T-helper 2 cell treated with Interferon-gamma antibody and Interleukin-4, amounts not matched to agents 5 μg/mL and 100 μg/mL, for 36 hours (primary cell): ENCODE measurements around the gene GPR137.
"Not testable (repeated sequence)": the region's sequence is repeated elsewhere in the genome, so short reads cannot be mapped to it uniquely, and the experiment has no call there.

Experiments used
- DNase-seq: peaks from one replicate; pipeline ENCODE4 v3.0.0; 2021; ENCODE audit warnings: low spot score
- H3K27ac Mint-ChIP-seq: one replicate; pipeline ENCODE4 v1.8.0; 2021; ENCODE audit warnings: mild to moderate bottlenecking, mixed read lengths
- H3K27me3 Mint-ChIP-seq: one replicate; pipeline ENCODE4 v1.8.0; 2021; ENCODE audit warnings: low read depth, mixed read lengths
- H3K36me3 Mint-ChIP-seq: one replicate; pipeline ENCODE4 v1.8.0; 2021; ENCODE audit warnings: low read depth, mixed read lengths
- H3K4me1 Mint-ChIP-seq: one replicate; pipeline ENCODE4 v1.8.0; 2021; ENCODE audit warnings: low read depth, mixed read lengths
- H3K4me3 Mint-ChIP-seq: one replicate; pipeline ENCODE4 v1.8.0; 2022; ENCODE audit warnings: mild to moderate bottlenecking, moderate library complexity, mixed read lengths
- H3K9me3 Mint-ChIP-seq: one replicate; pipeline ENCODE4 v1.8.0; 2021; ENCODE audit warnings: mixed read lengths

The GPR137 gene

DNA sequence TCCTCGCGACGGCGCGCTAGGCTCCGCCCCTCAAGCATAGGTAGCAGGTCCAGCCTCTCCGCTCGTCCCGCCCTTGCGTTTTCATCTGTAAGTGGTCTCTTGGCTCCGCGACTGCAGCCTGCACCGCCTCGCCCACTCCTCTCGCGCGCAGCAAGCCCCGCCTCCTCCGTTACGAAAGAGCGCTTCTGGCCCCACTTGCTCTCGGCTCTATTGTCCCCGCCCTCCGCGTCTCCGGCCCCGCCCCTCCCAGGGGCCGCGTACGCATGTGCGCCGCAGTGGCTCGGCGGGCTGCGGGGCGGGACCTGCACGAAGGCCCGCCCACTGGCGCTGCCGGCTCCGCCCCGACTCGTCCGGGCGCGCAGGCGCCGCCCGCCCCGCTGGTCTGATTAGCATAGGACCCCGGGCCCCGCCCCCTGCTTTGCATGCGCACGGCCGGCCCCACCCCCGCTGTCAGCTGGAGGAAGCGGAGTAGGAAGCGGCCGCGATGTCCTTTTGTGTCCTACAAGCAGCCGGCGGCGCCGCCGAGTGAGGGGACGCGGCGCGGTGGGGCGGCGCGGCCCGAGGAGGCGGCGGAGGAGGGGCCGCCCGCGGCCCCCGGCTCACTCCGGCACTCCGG is 19.5 kb downstream of the GPR137 start, which contains the start of gene ESRRA:
ESRRA (plus strand) TSS at position 450 of the 616 bp plus-strand sequence. CDS start 1,656 bp downstream, outside the sequence.
- H3K4me1 Mint-ChIP-seq, result peaks cover 22% of the 10 kb centered on the region
- peak; percentile 100 for DNase-seq
- H3K36me3 Mint-ChIP-seq, result peaks cover 11% of the 10 kb centered on the region
- H3K9me3 Mint-ChIP-seq, result no peaks in the 10 kb centered on the region
- peak within 1 kb of the TSS; percentile 98 for H3K4me3 Mint-ChIP-seq
- H3K27ac Mint-ChIP-seq, result peak within 1 kb of the TSS; percentile 94
- H3K27me3 Mint-ChIP-seq, result peaks cover 13% of the 10 kb centered on the region

DNA sequence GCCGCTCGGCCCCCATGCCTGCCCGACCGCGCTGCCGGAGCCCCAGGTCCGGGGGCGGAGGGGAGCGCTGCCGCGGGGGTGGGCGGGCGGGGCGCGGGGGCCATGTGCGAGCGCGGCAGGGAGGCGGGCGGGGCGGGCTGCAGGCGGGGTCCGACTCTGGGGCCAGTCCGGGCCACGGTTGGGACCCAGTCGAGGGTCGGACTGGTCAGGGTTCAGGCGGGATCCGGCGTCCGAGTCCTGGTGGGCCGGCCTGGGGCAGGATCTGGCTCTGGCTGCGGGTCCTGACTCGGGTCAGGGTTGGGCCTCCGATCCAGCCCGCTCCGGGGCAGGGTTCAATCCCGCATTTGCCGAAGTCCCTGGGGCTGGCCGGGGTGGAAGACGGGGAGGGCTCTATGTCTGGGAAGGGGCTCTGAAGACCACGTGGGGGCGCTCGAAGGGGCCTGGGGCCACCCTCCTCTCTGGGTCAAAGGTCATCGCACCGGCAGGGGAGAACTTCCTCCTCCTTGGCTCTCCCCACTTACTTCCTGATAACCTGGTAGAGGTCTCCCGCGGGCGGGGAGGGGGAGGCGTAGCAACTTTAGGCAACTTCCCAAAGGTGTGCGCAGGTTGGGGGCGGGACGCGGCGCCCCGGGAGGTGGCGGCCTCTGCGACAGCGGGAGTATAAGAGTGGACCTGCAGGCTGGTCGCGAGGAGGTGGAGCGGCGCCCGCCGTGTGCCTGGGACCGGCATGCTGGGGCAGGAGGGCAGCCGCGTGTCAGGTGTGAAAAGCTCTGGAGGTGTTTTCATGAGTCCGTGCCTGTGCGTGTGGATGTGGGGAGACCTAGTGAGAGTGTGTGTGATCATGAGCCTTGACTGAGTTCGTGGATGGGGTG is 20.3 kb downstream of the GPR137 start:
- peak; percentile 72 for DNase-seq
- H3K27ac Mint-ChIP-seq, result peak overlapping the region; percentile 87
- H3K4me1 Mint-ChIP-seq, result peaks cover 19% of the 10 kb centered on the region
- H3K36me3 Mint-ChIP-seq, result peaks cover 11% of the 10 kb centered on the region
- peaks cover 5% of the 10 kb centered on the region for H3K27me3 Mint-ChIP-seq
- no peaks in the 10 kb centered on the region for H3K9me3 Mint-ChIP-seq
- peak overlapping the region; percentile 98 for H3K4me3 Mint-ChIP-seq

DNA sequence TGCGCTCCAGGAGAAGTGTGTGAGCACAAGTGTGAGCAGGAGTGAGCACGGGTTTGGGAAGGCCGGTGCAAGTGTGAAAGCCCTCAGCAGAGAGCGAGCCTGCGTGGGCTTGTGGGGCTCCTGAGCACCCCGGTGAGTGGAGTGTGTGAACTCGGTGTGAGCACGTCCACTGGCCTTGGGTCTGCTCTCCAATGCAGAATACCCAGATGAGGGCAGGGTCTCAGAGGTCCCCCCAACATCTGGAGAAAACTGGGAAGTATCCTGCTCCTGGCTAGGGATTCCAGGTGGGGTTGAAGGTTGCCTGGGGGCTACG is 20.9 kb downstream of the GPR137 start:
- H3K9me3 Mint-ChIP-seq, result no peaks in the 10 kb centered on the region
- peak overlapping the region; percentile 87 for H3K27ac Mint-ChIP-seq
- DNase-seq, result no peak
- H3K36me3 Mint-ChIP-seq, result peaks cover 11% of the 10 kb centered on the region
- peaks cover 4% of the 10 kb centered on the region for H3K27me3 Mint-ChIP-seq
- peak overlapping the region; percentile 98 for H3K4me3 Mint-ChIP-seq
- peaks cover 22% of the 10 kb centered on the region for H3K4me1 Mint-ChIP-seq

DNA sequence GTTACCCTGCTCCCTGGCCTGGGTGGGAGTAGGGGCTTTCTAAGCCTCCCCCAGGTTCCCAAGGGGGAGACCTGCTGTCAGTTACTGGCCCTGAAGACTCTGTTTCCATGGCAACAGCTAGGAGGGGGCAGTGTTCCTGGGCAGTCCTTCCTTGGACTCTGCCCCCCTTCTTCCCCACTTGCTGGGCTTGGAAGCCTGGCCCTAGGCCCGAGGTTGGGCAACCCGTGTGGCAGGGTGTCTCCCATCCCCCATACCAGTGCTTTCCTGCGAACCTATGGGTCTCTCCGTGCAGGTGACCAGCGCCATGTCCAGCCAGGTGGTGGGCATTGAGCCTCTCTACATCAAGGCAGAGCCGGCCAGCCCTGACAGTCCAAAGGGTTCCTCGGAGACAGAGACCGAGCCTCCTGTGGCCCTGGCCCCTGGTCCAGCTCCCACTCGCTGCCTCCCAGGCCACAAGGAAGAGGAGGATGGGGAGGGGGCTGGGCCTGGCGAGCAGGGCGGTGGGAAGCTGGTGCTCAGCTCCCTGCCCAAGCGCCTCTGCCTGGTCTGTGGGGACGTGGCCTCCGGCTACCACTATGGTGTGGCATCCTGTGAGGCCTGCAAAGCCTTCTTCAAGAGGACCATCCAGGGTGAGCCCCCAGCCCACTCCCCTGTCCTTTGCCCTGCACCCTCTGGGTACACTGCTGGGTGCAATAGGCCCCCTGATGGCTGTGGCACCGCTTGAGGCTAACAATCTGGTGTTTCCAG is 21.4 kb downstream of the GPR137 start:
- peaks cover 22% of the 10 kb centered on the region for H3K4me1 Mint-ChIP-seq
- H3K27ac Mint-ChIP-seq, result no peak overlapping the region
- H3K9me3 Mint-ChIP-seq, result no peaks in the 10 kb centered on the region

DNA sequence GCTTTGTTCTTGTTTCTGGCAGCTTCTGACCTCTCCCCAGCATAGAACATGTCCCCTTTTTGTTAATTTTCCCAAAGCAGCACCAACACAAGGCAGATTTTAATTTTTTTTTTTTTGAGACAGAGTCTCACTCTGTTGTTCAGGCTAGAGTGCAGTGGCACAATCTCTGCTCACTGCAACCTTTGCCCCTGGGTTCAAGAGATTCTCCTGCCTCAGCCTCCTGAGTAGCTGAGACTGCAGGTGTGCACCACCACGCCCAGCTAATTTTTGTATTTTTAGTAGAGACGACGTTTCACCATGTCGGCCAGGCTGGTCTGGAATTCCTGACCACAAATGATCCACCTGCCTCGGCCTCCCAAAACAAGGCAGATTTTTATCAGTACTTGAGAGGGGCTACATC is 22.1 kb downstream of the GPR137 start:
- H3K27me3 Mint-ChIP-seq, DNase-seq, H3K9me3 Mint-ChIP-seq: not testable (repeated sequence)
- Mint-ChIP-seq H3K27ac (peak overlapping the region; percentile 47), H3K4me3 (peak overlapping the region; percentile 43), H3K36me3 (peaks cover 14% of the 10 kb centered on the region), H3K4me1 (peaks cover 25% of the 10 kb centered on the region)

More for the DNA sequence above, 21.4 kb downstream of the GPR137 start:
- no peak for DNase-seq
- peaks cover 11% of the 10 kb centered on the region for H3K36me3 Mint-ChIP-seq
- no peaks in the 10 kb centered on the region for H3K27me3 Mint-ChIP-seq
- peak overlapping the region; percentile 98 for H3K4me3 Mint-ChIP-seq

DNA sequence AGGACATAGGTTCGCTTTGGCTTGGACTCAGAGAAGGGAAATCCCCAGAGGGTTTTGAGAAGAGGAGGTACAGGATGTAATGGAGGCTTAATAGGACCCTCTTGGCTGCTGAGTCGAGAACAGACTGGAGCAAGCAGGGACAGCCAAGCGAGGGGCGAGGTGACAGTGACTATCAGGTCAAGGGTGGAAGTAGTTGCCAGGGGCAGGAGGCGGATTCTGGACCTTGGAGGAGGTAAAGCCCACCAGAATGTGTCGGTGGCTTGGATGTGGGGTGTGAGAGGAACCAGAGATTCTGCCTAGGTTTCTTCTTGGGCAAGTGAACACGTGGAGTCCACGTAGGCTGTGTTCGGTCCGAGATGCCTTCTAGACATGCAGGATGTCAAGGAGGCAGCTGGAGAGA is 27.3 kb downstream of the GPR137 start:
- peaks cover 19% of the 10 kb centered on the region for H3K4me1 Mint-ChIP-seq
- H3K4me3 Mint-ChIP-seq, result no peak overlapping the region
- H3K9me3 Mint-ChIP-seq, result no peaks in the 10 kb centered on the region
- DNase-seq, result no peak
- H3K36me3 Mint-ChIP-seq, result peaks cover 32% of the 10 kb centered on the region
- H3K27ac Mint-ChIP-seq, result peak overlapping the region; percentile 37
- no peaks in the 10 kb centered on the region for H3K27me3 Mint-ChIP-seq

DNA sequence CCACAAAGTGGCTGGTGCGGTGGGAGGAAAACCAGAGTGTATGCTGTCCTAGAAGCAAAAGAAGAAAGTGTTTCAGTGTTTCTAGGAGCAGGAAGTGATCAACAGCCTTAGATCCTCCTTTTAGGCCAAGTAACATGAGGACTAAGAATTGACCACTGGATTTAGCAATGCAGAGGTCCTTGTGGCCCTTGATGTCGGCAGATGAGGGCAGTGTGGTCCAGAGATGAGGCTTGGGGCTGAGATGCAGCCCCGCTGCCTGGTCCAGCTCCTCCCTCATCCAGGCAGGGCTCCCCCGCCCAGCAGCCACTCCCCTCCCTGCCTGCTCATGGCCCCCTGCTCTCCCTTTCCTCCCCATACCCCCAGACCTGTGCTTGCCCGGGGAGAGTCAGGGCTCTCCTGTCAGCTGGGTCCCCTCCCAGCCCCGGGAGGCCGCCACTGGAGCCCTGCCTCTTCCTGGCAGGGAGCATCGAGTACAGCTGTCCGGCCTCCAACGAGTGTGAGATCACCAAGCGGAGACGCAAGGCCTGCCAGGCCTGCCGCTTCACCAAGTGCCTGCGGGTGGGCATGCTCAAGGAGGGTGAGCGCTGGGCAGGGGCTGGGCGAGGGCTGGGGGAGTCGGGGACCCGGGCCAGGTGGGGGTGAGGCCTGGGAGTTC is 28.0 kb downstream of the GPR137 start:
- Mint-ChIP-seq H3K27ac (peak overlapping the region; percentile 33), H3K36me3 (peaks cover 32% of the 10 kb centered on the region), H3K4me3 (no peak overlapping the region), H3K4me1 (peaks cover 19% of the 10 kb centered on the region), H3K27me3 (no peaks in the 10 kb centered on the region), H3K9me3 (no peaks in the 10 kb centered on the region)
- DNase-seq, result no peak

- no peak for DNase-seq
- H3K4me3 Mint-ChIP-seq, result no peak overlapping the region
- H3K27ac Mint-ChIP-seq, result no peak overlapping the region
- no peaks in the 10 kb centered on the region for H3K9me3 Mint-ChIP-seq
- no peaks in the 10 kb centered on the region for H3K27me3 Mint-ChIP-seq
- peaks cover 23% of the 10 kb centered on the region for H3K4me1 Mint-ChIP-seq
- H3K36me3 Mint-ChIP-seq, result peaks cover 32% of the 10 kb centered on the region
These were observed 28.6 kb downstream of the GPR137 start for GRCh38 chr11:64314146-64314804.

DNA sequence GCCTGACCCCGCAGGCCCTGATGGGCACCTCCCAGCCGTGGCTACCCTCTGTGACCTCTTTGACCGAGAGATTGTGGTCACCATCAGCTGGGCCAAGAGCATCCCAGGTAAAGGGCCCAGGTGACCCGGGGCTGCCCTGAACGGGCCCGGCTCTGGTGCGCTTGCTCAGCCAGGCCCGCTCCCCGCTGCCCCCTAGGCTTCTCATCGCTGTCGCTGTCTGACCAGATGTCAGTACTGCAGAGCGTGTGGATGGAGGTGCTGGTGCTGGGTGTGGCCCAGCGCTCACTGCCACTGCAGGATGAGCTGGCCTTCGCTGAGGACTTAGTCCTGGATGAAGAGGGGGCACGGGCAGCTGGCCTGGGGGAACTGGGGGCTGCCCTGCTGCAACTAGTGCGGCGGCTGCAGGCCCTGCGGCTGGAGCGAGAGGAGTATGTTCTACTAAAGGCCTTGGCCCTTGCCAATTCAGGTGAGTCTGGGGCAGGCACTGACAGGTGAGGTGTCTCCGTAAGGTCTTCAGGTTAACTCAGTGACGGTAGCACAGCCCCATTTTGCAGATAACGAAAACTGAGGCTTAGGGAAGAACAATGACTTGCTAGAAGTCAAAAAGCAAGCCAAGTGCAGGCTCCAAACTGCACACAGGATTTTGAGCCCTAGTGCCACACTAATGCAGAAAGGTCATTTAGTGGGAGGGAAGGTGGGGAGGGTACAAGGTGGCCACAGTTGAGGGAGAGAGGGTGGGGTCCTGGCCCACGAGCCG is 29.3 kb downstream of the GPR137 start:
- no peaks in the 10 kb centered on the region for H3K9me3 Mint-ChIP-seq
- H3K27ac Mint-ChIP-seq, result no peak overlapping the region
- H3K4me3 Mint-ChIP-seq, result peak overlapping the region; percentile 26
- peaks cover 25% of the 10 kb centered on the region for H3K4me1 Mint-ChIP-seq
- DNase-seq, result no peak
- peaks cover 35% of the 10 kb centered on the region for H3K36me3 Mint-ChIP-seq
- H3K27me3 Mint-ChIP-seq, result no peaks in the 10 kb centered on the region

GRCh38 chr11:64315667-64316526 is 30.2 kb downstream of the GPR137 start:
- Mint-ChIP-seq H3K27ac (peak overlapping the region; percentile 100), H3K4me1 (peaks cover 24% of the 10 kb centered on the region), H3K4me3 (peak overlapping the region; percentile 97), H3K36me3 (peaks cover 37% of the 10 kb centered on the region)
- DNase-seq, H3K27me3 Mint-ChIP-seq, H3K9me3 Mint-ChIP-seq: not testable (repeated sequence)

GRCh38 chr11:64316672-64317324 is 31.1 kb downstream of the GPR137 start:
- DNase-seq, result peak; percentile 40
- H3K4me1 Mint-ChIP-seq, result peaks cover 25% of the 10 kb centered on the region
- H3K27me3 Mint-ChIP-seq, result no peaks in the 10 kb centered on the region
- H3K4me3 Mint-ChIP-seq, result peak overlapping the region; percentile 97
- H3K36me3 Mint-ChIP-seq, result peaks cover 42% of the 10 kb centered on the region
- peak overlapping the region; percentile 100 for H3K27ac Mint-ChIP-seq
- no peaks in the 10 kb centered on the region for H3K9me3 Mint-ChIP-seq
